ENCODE measurements around the gene KCTD2. TPM values are rescaled to one million over a fixed set of nuclear protein-coding genes. Genes with fewer than 3 reads are reported as not detected.

Gene KCTD2
- total RNA-seq, 1 experiment from 2014 or later = 34.9 TPM

DNA sequence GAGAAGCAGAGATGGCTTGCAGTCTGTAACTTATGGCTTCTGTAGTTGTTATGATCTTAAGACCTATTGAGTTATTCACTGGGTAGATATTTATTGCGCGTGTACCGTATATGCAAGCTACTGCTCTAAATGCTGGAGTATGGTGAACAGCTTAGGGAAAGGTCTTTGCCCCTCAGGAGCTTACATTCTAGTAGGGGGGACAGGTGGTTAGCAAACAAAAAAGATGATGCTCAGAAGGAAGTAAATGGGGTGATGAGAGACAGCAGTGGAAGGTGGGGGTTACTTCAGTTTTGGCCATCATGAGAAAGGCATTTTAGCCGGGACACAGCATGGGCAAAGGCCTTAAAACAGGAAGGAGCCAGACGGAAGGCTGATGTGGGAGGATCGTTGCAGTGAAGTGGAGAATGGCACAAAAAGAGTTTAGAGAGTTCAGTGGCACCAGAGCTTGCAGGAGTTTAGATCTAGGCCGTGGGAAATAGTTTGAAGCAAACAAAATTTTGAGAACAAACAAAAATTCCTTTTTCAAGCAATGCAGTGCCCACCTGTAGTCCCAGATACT, 64.8 kb downstream of the KCTD2 start:
- Histone ChIP-seq H3K9me3 (ENCODE audit: control insufficient read depth, insufficient read depth, low read depth, low read length) (no peaks in the 10 kb centered on the region), H3K27ac (ENCODE audit: low read length) (peak overlapping the region; percentile 55; the same call in 1 of the 2 replicates), H3K4me1 (ENCODE audit: control insufficient read depth, insufficient read depth, low read length) (peaks cover 26% of the 10 kb centered on the region), H3K4me3 (ENCODE audit: low read depth in 2 of 2, low read length in 2 of 2) (peak overlapping the region; percentile 83 to 88), H3K36me3 (ENCODE audit: control insufficient read depth, insufficient read depth, low read length) (peaks cover 6% of the 10 kb centered on the region; the same call in 1 of the 2 replicates), H3K27me3 (ENCODE audit: control insufficient read depth, insufficient read depth, low read length) (no peaks in the 10 kb centered on the region)
- DNase-seq (ENCODE audit: low read depth, low spot score) (no peak), ATAC-seq (no peak)
- in situ Hi-C loops (cut with HindIII; ENCODE audit: low pct_unique_long_range_greater_than_20kb, low sequenced_read_pairs) (no loop called here), intact Hi-C loops (cut with micrococcal nuclease; ENCODE audit: unreplicated experiment) (no loop called here)
- TSS peak; percentile 81 for BruUV-seq (replicated peaks)
- TF ChIP-seq TCF7L2 (IDR thresholded peaks at IDR 0.05; ENCODE audit: low read depth, low read length) = no peak
- TF ChIP-seq, protein P1, sequence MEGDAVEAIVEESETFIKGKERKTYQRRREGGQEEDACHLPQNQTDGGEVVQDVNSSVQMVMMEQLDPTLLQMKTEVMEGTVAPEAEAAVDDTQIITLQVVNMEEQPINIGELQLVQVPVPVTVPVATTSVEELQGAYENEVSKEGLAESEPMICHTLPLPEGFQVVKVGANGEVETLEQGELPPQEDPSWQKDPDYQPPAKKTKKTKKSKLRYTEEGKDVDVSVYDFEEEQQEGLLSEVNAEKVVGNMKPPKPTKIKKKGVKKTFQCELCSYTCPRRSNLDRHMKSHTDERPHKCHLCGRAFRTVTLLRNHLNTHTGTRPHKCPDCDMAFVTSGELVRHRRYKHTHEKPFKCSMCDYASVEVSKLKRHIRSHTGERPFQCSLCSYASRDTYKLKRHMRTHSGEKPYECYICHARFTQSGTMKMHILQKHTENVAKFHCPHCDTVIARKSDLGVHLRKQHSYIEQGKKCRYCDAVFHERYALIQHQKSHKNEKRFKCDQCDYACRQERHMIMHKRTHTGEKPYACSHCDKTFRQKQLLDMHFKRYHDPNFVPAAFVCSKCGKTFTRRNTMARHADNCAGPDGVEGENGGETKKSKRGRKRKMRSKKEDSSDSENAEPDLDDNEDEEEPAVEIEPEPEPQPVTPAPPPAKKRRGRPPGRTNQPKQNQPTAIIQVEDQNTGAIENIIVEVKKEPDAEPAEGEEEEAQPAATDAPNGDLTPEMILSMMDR (IDR thresholded peaks at IDR 0.05) = no peak
- no peak for TF ChIP-seq POLR2AphosphoS5 (IDR thresholded peaks at IDR 0.05; ENCODE audit: low read depth, low read length)
- no peak for TF ChIP-seq SIN3A (IDR thresholded peaks at IDR 0.05; ENCODE audit: borderline replicate concordance, insufficient read depth, low read depth, low read length)
- TF ChIP-seq, protein P2, sequence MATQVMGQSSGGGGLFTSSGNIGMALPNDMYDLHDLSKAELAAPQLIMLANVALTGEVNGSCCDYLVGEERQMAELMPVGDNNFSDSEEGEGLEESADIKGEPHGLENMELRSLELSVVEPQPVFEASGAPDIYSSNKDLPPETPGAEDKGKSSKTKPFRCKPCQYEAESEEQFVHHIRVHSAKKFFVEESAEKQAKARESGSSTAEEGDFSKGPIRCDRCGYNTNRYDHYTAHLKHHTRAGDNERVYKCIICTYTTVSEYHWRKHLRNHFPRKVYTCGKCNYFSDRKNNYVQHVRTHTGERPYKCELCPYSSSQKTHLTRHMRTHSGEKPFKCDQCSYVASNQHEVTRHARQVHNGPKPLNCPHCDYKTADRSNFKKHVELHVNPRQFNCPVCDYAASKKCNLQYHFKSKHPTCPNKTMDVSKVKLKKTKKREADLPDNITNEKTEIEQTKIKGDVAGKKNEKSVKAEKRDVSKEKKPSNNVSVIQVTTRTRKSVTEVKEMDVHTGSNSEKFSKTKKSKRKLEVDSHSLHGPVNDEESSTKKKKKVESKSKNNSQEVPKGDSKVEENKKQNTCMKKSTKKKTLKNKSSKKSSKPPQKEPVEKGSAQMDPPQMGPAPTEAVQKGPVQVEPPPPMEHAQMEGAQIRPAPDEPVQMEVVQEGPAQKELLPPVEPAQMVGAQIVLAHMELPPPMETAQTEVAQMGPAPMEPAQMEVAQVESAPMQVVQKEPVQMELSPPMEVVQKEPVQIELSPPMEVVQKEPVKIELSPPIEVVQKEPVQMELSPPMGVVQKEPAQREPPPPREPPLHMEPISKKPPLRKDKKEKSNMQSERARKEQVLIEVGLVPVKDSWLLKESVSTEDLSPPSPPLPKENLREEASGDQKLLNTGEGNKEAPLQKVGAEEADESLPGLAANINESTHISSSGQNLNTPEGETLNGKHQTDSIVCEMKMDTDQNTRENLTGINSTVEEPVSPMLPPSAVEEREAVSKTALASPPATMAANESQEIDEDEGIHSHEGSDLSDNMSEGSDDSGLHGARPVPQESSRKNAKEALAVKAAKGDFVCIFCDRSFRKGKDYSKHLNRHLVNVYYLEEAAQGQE (IDR thresholded peaks at IDR 0.05; ENCODE audit: insufficient read depth in 1 of 2, low read depth in 2 of 2, low read length in 1 of 2) = no peak
- ChIA-PET POLR2A (interaction anchor here (0.6 kb wide), 2 partner anchors 78 to 82 kb away, joined by 3 read pairs; no protein-coding TSS in a partner anchor), CTCF (interaction anchor here (0.6 to 1.7 kb wide), 5 partner anchors 19 to 173 kb away, joined by 3 to 5 read pairs (median 3); partner anchors contain the start of gene NT5C)

DNA sequence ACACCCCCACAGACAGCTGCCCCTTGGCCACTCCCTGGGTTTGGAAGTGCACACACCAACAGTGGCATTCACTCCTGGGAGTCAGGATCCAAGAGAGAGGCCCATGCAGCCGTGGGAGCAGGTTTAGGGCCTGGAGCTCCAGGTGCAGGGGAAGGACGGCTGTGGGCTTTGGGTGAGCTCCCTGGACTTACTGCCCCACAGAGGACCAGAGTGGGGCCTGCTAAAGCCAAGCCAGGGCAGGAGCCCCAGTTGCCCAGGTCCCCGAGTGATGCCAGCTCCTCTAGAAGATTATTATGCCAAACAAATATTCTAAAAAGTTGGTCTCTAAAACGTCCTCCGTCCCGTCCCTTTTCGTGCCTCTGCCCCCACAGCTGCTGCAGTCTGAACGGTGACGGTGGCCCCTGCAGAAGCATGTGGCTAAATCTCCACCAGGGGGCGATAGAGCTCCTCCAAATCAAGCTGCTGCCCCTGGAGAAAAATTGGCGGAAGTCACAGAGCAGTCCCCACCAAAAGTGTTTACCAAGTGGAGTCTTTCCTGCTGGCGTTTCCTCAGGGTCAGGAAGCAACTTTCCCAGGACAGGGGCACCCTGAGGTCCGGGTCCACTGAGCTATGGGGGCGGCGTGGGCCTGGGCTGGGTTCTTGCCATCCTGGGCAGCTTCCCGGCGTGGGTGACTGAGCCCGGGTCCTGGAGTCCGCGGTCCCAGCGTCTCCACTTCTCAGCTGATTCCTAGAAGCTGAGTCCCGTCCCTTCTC, 67.0 kb downstream of the KCTD2 start:
- intact Hi-C loops (cut with micrococcal nuclease; ENCODE audit: unreplicated experiment) (no loop called here), in situ Hi-C loops (cut with HindIII; ENCODE audit: low pct_unique_long_range_greater_than_20kb, low sequenced_read_pairs) (no loop called here)
- H3K27me3 ChIP-seq (ENCODE audit: control insufficient read depth, insufficient read depth, low read length) = no peaks in the 10 kb centered on the region
- ATAC-seq = peak; percentile 84
- peaks cover 6% of the 10 kb centered on the region; the same call in 1 of the 2 replicates for H3K36me3 ChIP-seq (ENCODE audit: control insufficient read depth, insufficient read depth, low read length)
- TF ChIP-seq, protein P2 (IDR thresholded peaks at IDR 0.05; ENCODE audit: insufficient read depth in 1 of 2, low read depth in 2 of 2, low read length in 1 of 2) = no peak
- TF ChIP-seq TCF7L2 (IDR thresholded peaks at IDR 0.05; ENCODE audit: low read depth, low read length) (no peak), POLR2AphosphoS5 (IDR thresholded peaks at IDR 0.05; ENCODE audit: low read depth, low read length) (peak; percentile 43; the same call in 1 of the 2 replicates), SIN3A (IDR thresholded peaks at IDR 0.05; ENCODE audit: borderline replicate concordance, insufficient read depth, low read depth, low read length) (peak; percentile 60; the same call in 1 of the 2 replicates)
- TF ChIP-seq, protein P1 (IDR thresholded peaks at IDR 0.05) = peak; percentile 97
- peaks cover 23% of the 10 kb centered on the region for H3K4me1 ChIP-seq (ENCODE audit: control insufficient read depth, insufficient read depth, low read length)
- CTCF ChIA-PET = interaction anchor here (0.5 to 2.2 kb wide), 28 partner anchors 9 to 411 kb away, joined by 3 to 21 read pairs (median 5); partner anchors contain the start of genes NT5C, NUP85, SLC16A5 and SUMO2
- DNase-seq (ENCODE audit: low read depth, low spot score) = no peak
- H3K27ac ChIP-seq (ENCODE audit: low read length) = peak overlapping the region; percentile 60
- no peaks in the 10 kb centered on the region for H3K9me3 ChIP-seq (ENCODE audit: control insufficient read depth, insufficient read depth, low read depth, low read length)
- no TSS peak for BruUV-seq (replicated peaks)
- POLR2A ChIA-PET = interaction anchor here (0.5 to 0.6 kb wide), 2 partner anchors 156 to 186 kb away, joined by 4 to 6 read pairs; no protein-coding TSS in a partner anchor
- H3K4me3 ChIP-seq (ENCODE audit: low read depth in 2 of 2, low read length in 2 of 2) = peak overlapping the region; percentile 7 to 31; a peak in 3 of 4 replicates

Data from Panc1 (cell line).